A172 (cell line): ENCODE measurements around the gene GGT1. TPM values are rescaled to one million over a fixed set of nuclear protein-coding genes. Genes with fewer than 3 reads are reported as not detected.
"Not testable (repeated sequence)": the region's sequence is repeated elsewhere in the genome, so short reads cannot be mapped to it uniquely, and the experiment has no call there.

Experiments used
- DNase-seq: peaks from one replicate; pipeline ENCODE4 v3.0.0-alpha.2; 2015; ENCODE audit warnings: low spot score
- total RNA-seq: library from RNA; depleted of rRNA; stranded (reverse); fragments of >200 nt; shearing (Covaris generic); gene quantifications from 2 replicates; pipeline ENCODE4 v1.2.3, GENCODE V29; 2014; rRNA removed

Gene GGT1
- total RNA-seq, 1 experiment from 2014 or later = 43.8 TPM

DNA sequence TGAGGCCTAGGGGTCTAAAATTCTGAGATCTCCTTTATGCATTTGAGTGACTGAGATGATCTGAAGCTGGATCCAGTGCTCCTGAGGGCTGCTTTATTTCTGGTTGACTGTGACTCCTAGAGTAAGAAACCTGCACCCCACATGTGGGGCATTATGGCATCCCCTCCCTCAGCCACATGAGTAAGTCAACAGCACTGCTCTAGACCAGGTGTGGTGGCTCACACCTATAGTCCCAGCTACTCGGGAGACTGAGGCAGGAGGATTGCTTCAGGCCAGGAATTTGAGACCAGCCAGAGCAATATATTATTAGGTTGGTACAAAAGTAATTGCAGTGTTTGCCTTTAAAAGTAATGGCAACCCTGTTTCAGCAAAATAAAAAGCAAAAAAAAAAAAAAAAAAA is 39.3 kb downstream of the GGT1 start:
- not testable (repeated sequence) for DNase-seq

DNA sequence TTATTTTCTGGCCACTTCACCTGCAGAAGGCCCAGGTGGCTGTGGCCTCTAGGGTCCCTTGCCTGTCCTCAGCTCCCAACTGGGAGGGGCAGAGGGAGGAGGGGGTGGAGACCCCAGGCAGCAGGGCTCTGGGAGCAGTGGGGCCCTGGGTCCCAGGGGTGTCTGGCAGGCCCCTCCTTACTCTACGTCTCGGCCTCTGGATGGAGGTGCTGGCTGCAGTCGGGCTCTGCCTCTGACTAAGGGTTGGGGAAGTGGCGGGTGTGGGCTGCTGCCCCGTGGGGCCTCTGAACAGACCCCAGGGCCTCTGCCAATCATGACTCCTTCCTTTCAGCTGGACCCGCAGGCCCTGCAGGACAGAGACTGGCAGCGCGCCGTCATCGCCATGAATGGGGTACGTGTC is 41.4 kb downstream of the GGT1 start:
- not testable (repeated sequence) for DNase-seq

DNA sequence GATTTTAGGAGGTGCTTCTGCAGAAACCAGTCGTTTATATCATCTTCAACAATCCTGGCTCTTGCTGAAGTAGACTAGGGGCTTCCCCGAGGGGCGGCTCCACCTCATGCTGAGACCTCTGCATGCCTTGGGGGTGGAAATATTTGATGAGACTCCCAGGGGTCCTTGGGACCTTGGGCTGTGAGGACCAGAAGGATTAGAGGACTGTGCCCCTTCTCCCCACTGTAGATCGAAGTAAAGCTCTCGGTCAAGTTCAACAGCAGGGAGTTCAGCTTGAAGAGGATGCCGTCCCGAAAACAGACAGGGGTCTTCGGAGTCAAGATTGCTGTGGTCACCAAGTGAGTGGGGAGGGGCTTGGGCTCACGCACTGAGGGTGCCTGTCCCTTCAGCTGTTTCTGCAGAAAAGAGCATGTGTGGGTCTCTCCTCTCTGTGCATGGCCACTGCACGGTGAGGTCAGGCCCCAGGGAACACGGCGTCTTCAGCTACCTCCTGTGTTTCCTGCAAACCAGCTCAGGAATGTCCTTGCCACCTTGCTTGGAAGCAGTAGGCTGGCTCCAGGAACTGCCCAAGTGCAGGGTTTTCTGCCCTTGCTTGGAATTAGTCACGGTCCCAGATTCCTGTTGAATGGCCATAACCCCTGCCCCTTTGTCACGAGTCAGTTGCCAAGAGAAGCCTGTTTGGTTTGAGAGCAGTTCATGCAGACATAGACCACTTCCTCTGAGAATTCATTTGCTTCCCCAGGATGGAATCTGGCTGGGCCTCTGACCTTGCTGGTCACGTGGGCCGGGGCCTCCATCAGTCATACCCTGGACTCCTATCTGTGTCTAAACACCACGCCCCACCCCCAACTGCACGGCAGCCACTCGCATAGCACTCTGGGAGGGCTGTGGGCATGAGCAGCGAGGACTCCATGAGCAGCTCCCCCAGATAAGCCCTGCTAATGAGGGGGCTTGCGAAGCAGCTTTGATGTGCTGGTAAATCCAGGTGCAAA is 42.7 kb downstream of the GGT1 start:
- DNase-seq = not testable (repeated sequence)

DNA sequence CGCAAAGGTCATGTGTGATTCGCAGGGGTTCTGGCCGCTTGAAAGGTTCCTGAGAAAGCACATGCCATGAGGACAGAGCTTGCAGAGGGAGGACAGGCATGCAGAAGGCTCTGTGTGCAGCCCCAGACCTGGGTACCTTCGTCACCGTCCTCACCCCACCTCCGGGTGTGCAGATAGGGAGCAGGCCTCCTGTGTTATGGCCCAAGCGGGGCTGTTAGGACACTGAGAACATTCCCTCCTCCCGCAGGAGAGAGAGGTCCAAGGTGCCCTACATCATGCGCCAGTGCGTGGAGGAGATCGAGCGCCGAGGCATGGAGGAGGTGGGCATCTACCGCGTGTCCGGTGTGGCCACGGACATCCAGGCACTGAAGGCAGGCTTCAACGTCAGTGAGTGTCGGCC is 43.8 kb downstream of the GGT1 start:
- not testable (repeated sequence) for DNase-seq

DNA sequence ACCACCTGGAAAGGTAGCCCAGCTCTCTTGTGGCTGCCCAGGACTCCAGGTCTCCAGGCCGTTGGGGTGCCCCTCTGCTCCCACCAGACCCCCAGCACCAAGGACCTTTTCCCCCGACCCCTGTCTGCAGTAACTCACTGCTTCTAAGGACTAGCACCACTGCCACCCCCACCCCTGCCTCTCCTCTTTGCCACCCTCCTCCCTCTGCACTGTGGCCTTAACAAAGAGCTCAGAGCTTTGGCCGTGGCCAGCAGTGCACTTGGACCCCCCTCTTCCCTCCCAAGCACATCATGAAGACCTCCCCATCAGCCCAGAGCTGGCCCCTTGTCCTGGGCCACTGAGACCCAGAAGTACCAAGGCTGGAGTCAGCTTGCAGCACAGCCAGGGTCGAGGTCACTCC is 46.4 kb downstream of the GGT1 start:
- DNase-seq = not testable (repeated sequence)

DNA sequence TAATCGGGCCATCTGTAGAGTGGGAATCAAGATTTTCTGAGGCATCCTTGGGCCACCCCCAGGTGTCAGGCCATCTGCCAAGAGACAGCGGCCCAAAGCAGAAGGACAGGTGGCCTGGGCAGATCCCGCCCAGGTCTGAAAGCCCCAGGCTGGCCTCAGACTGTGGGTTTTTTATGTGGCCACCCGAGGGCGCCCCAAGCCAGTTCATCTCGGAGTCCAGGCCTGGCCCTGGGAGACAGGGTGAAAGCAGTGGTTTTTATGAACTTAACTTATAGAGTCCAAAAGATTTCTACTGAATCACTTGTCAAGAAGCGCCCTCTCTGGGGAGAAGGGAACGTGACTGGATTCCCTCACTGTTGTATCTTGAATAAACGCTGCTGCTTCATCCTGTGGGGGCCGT is 47.9 kb downstream of the GGT1 start:
- not testable (repeated sequence) for DNase-seq

DNA sequence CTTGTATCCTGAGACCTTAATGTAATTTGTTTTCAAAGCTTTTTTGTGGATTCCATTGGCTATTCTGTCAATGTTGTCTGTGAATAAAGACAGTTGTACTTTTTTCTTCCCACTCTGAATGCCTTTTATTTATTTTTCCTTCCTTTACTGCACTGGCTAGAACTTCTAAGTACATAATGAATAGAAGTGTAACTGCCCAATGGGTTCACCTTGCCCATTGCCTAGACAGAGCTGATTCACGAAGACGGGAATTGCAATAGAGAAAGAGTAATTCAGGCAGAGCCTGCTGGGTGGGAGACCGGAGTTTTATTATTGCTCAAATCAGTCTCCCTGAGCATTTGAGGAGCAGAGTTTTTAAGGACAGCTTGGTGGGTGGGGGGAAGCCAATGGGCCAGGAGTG is 62.4 kb downstream of the GGT1 start:
- DNase-seq = not testable (repeated sequence)

DNA sequence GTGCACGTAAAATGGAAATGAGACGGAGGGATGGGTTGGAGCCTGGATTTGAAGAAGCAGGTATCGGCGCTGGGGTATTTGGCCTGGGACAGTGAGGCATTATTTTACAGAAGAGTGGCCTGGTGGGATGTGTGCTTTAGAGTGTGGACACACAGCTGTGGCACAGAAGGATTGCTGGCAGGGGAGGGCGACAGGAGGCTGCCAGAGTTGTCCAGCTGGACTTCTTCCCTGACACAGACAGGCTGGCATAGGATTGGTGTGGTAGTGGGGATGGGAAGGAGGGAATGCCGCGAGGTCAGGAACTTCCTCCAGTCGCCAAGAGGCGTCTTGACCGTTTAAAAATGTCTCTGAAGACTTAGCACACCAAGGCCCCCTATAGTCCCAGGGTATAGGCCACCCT is 64.9 kb downstream of the GGT1 start:
- DNase-seq = not testable (repeated sequence)

DNA sequence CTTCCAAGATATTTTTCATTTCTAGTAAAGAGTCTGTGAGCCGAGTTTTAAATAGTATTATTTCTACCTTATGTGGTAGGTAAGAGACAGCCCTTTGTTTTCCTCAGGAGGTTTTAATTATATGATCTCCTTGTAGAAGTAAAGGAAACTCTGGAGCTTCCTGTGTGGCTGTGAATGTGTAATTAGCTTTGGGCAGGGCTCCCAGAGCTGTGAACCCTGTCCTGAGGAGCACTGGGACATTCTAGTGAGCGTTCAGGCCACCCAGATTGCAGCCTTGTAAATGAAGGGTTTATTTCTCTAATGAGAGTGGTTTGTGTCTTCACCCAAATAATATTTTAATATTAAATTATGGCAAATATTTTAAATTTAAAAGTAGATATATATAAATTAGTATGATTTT is 69.5 kb downstream of the GGT1 start:
- not testable (repeated sequence) for DNase-seq

Other genes starting within 250 kb of the GGT1 start
- 0.52 and 5.1 TPM in 2 replicates for gene ADORA2A, start 175.6 kb upstream of the GGT1 start, total RNA-seq
- gene UPB1, start 107.9 kb upstream of the GGT1 start, total RNA-seq = not detected in 2 replicates
- gene GUCD1, start 48.1 kb upstream of the GGT1 start, total RNA-seq = 58.3 and 73.8 TPM in 2 replicates
- gene SNRPD3, start 47.2 kb upstream of the GGT1 start, total RNA-seq = 152 and 187 TPM in 2 replicates
- gene LRRC75B, start 10.1 kb upstream of the GGT1 start, total RNA-seq = 1.4 and 5.0 TPM in 2 replicates
- not detected in 2 replicates for gene PIWIL3, start 171.5 kb downstream of the GGT1 start, total RNA-seq
- not detected in 2 replicates for gene SGSM1, start 203.0 kb downstream of the GGT1 start, total RNA-seq